ENCODE results near the gene BDH1. TPM values are rescaled to one million over a fixed set of nuclear protein-coding genes. Genes with fewer than 3 reads are reported as not detected.

The BDH1 gene
- total RNA-seq, 1 experiment from 2014 or later: 57.6 TPM

GRCh38 chr3:197600796-197601565 is 45.2 kb upstream of the BDH1 start:
- ChIA-PET CTCF (no interaction called here), POLR2A (ENCODE audit: low non-redundant PET) (no interaction called here)
- no peak overlapping the region for H3K4me3 ChIP-seq (ENCODE audit: low read depth, low read length, poor library complexity, severe bottlenecking)
- TF ChIP-seq EZH2 (IDR thresholded peaks at IDR 0.05; ENCODE audit: borderline replicate concordance, low read depth, low read length, poor library complexity, severe bottlenecking): no peak
- no peak overlapping the region for H3K27ac ChIP-seq (ENCODE audit: low read depth, low read length, poor library complexity, severe bottlenecking)
- no peaks in the 10 kb centered on the region for H3K27me3 ChIP-seq (replicated peaks; ENCODE audit: insufficient read depth, low read depth, low read length, poor library complexity)
- intact Hi-C loops (cut with micrococcal nuclease; ENCODE audit: unreplicated experiment): no loop called here
- H3K36me3 ChIP-seq (ENCODE audit: insufficient read depth, low read length, poor library complexity, severe bottlenecking): no peaks in the 10 kb centered on the region
- BruUV-seq (replicated peaks): no TSS peak
- H3K9me3 ChIP-seq (ENCODE audit: low read depth, low read length, poor library complexity, severe bottlenecking): no peaks in the 10 kb centered on the region
- DNase-seq (ENCODE audit: low spot score): no peak
- H3K4me1 ChIP-seq (ENCODE audit: insufficient read depth, low read length, poor library complexity, severe bottlenecking): peaks cover 5% of the 10 kb centered on the region

- Histone ChIP-seq H3K27me3 (replicated peaks; ENCODE audit: insufficient read depth, low read depth, low read length, poor library complexity) (no peaks in the 10 kb centered on the region), H3K4me3 (ENCODE audit: low read depth, low read length, poor library complexity, severe bottlenecking) (peak overlapping the region; percentile 24), H3K27ac (ENCODE audit: low read depth, low read length, poor library complexity, severe bottlenecking) (no peak overlapping the region), H3K4me1 (ENCODE audit: insufficient read depth, low read length, poor library complexity, severe bottlenecking) (peaks cover 5% of the 10 kb centered on the region), H3K9me3 (ENCODE audit: low read depth, low read length, poor library complexity, severe bottlenecking) (no peaks in the 10 kb centered on the region), H3K36me3 (ENCODE audit: insufficient read depth, low read length, poor library complexity, severe bottlenecking) (no peaks in the 10 kb centered on the region)
- DNase-seq (ENCODE audit: low spot score): peak; percentile 94
- BruUV-seq (replicated peaks): no TSS peak
- intact Hi-C loops (cut with micrococcal nuclease; ENCODE audit: unreplicated experiment): loop anchor here (5.0 to 10.0 kb wide), 2 partner anchors 33 to 346 kb away; no protein-coding TSS in a partner anchor
- no peak for TF ChIP-seq EZH2 (IDR thresholded peaks at IDR 0.05; ENCODE audit: borderline replicate concordance, low read depth, low read length, poor library complexity, severe bottlenecking)
- TF ChIP-seq CTCF (conservative IDR thresholded peaks at IDR 0.05; ENCODE audit: low read depth, low read length): peak; percentile 93
- POLR2A ChIA-PET (ENCODE audit: low non-redundant PET): interaction anchor here (0.6 kb wide), 2 partner anchors 14 to 75 kb away, joined by 3 to 7 read pairs; no protein-coding TSS in a partner anchor
- CTCF ChIA-PET: interaction anchor here (0.6 to 0.8 kb wide), 12 partner anchors 10 to 990 kb away, joined by 3 to 6 read pairs (median 4); no protein-coding TSS in a partner anchor
Observed at GRCh38 chr3:197599089-197599765, 43.5 kb upstream of the BDH1 start.

GRCh38 chr3:197598404-197598980 is 42.7 kb upstream of the BDH1 start:
- CTCF ChIA-PET: no interaction called here
- Histone ChIP-seq H3K9me3 (ENCODE audit: low read depth, low read length, poor library complexity, severe bottlenecking) (no peaks in the 10 kb centered on the region), H3K4me1 (ENCODE audit: insufficient read depth, low read length, poor library complexity, severe bottlenecking) (peaks cover 5% of the 10 kb centered on the region), H3K27ac (ENCODE audit: low read depth, low read length, poor library complexity, severe bottlenecking) (no peak overlapping the region), H3K27me3 (replicated peaks; ENCODE audit: insufficient read depth, low read depth, low read length, poor library complexity) (no peaks in the 10 kb centered on the region), H3K4me3 (ENCODE audit: low read depth, low read length, poor library complexity, severe bottlenecking) (no peak overlapping the region), H3K36me3 (ENCODE audit: insufficient read depth, low read length, poor library complexity, severe bottlenecking) (no peaks in the 10 kb centered on the region)
- TF ChIP-seq EZH2 (IDR thresholded peaks at IDR 0.05; ENCODE audit: borderline replicate concordance, low read depth, low read length, poor library complexity, severe bottlenecking) (no peak), CTCF (conservative IDR thresholded peaks at IDR 0.05; ENCODE audit: low read depth, low read length) (no peak)
- intact Hi-C loops (cut with micrococcal nuclease; ENCODE audit: unreplicated experiment): loop anchor here (5.0 to 10.0 kb wide), 2 partner anchors 34 to 346 kb away; no protein-coding TSS in a partner anchor
- POLR2A ChIA-PET (ENCODE audit: low non-redundant PET): interaction anchor here (0.6 kb wide), 1 partner anchor 76 kb away, joined by 3 read pairs; no protein-coding TSS in a partner anchor
- no peak for DNase-seq (ENCODE audit: low spot score)
- no TSS peak for BruUV-seq (replicated peaks)

All from A673 (cell line).